ENCODE results near the gene ADAMTSL2.

Gene ADAMTSL2

GRCh38 chr9:133589454-133590227 lies 55.1 kb downstream of the ADAMTSL2 start:
- DNase-seq (ENCODE audit: low read depth), result no peak

DNA sequence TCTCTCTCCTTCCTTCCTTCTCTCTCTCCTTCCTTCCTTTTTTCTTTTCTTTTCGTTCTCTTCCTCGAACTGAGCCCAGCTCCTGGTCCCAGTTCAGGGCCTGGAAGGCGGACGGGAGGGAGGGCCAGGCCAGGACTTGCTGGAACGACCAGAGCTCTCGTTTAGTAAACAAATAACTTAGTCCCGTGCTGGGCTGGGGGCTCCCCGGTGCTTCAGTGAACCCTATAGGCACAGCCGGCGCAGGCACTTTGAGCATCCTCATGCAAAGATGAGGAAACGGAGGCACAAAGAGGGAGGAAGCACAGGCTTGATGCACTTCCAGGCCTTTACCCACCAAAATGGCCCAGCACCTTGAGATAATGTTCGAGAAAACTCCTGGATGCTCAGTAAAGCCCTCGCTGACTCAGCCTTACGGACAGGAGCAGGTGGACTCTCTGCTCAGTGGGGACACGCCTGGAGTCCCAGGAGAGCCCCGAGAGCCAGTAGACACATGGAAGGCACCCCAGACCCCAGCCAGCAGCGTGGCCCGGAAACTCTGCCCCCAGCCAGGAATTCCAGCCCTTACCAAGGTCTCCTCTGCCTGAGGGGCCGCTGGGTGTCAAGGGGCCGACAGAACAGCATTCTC lies 55.8 kb downstream of the ADAMTSL2 start:
- no peak for DNase-seq (ENCODE audit: low read depth)

GRCh38 chr9:133591116-133591910 lies 56.8 kb downstream of the ADAMTSL2 start:
- no peak for DNase-seq (ENCODE audit: low read depth)

- no peak for DNase-seq (ENCODE audit: low read depth)
These were observed 57.5 kb downstream of the ADAMTSL2 start for GRCh38 chr9:133591985-133592384.

- DNase-seq (ENCODE audit: low read depth), result no peak
These were observed 58.4 kb downstream of the ADAMTSL2 start for GRCh38 chr9:133592731-133593409.

GRCh38 chr9:133593587-133594253 lies 59.2 kb downstream of the ADAMTSL2 start:
- DNase-seq (ENCODE audit: low read depth), result no peak

DNA sequence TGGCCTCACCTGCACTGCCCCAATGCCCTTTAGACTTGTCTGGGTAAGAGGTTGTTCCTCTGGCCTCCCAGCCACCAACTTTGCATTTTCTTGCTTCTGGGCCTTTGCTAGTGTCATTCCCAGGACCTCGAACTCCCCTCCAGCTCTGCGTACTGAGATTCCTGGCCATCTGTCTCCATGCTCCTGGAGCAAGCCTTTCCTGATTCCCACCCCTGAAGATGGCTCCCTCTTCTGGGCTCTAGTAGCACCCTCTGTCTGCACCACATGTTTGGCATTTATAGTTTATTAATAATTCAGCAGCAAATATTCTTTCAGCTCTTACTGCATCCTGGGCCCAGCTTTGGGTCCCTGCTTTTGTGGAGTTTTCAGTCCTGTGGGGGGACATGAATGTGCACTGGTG lies 59.8 kb downstream of the ADAMTSL2 start:
- no peak for DNase-seq (ENCODE audit: low read depth)

- no peak for DNase-seq (ENCODE audit: low read depth)
These were observed 61.4 kb downstream of the ADAMTSL2 start for GRCh38 chr9:133595910-133596309.

DNA sequence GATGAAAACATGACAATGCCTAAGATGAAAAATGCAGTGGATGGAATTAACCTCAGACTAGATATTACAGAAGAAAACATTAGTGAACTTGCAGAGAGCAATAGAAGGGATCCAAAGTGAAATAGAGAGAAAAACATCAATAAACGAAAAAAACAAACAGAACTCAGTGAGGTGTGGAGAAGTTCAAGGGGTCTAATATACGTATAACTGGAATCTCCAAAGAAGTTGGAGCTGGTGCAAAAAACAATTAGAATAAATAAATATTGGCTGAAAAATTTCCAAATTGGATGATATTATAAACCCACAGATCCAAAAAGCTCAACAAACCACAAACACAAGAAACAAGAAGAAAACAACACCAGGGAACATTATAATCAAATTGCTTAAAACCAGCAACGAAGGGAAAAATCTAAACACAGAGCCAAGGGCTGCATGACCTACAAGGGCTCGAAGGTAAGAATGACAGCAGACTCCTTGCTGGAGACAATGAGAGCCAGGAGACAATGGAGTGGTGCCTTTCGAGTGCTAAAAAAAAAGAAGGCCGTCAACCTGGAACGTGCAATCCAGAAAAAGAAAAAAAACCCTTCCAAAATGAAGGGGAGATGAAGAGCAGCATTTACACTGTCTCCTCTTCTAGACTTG lies 62.9 kb downstream of the ADAMTSL2 start:
- no peak for DNase-seq (ENCODE audit: low read depth)

- no peak for DNase-seq (ENCODE audit: low read depth)
These were observed 64.5 kb downstream of the ADAMTSL2 start for GRCh38 chr9:133598978-133599377.

GRCh38 chr9:133599470-133600173 lies 65.1 kb downstream of the ADAMTSL2 start:
- no peak for DNase-seq (ENCODE audit: low read depth)

- no peak for DNase-seq (ENCODE audit: low read depth)
These were observed 66.2 kb downstream of the ADAMTSL2 start for GRCh38 chr9:133600739-133601138.

DNA sequence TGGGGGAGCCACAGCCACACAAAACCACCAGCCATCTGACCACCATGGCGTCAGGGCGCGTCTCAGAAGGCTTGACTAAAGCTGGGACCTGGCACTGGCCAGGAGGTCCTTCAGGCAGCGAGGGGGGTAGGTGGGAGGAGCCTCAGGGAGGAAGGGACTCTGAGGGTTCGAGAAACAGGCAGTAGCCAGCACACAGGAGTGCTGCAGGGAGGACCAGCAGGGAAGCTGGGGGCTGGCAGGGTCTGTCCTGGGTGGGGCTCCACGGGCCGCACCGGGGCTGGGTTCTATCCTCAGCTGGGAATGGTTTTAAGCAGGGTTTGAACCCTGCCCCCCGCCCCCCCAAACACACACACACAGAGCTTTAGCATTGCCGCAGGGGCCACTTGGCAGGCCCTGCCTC lies 67.2 kb downstream of the ADAMTSL2 start:
- DNase-seq (ENCODE audit: low read depth), result no peak

DNA sequence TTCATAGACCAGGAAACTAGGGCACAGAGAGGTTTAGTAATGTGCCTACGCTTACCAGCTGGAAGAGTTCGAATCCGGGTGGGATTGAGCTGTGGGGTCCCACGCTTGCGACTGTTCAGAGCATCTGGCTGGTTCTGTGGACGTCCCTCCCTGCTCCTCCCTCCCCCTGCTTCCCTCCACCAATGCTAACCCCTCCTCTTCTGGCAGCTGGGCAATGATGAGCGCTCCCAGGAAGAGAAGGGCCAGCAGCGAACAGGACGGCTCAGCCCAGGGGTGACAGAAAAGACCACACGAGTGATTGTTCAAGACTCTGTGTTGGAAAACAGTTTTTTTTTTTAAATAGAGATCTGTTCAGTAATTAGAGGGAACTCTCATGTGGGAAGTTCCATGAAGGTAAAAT lies 67.8 kb downstream of the ADAMTSL2 start:
- DNase-seq (ENCODE audit: low read depth), result no peak

DNA sequence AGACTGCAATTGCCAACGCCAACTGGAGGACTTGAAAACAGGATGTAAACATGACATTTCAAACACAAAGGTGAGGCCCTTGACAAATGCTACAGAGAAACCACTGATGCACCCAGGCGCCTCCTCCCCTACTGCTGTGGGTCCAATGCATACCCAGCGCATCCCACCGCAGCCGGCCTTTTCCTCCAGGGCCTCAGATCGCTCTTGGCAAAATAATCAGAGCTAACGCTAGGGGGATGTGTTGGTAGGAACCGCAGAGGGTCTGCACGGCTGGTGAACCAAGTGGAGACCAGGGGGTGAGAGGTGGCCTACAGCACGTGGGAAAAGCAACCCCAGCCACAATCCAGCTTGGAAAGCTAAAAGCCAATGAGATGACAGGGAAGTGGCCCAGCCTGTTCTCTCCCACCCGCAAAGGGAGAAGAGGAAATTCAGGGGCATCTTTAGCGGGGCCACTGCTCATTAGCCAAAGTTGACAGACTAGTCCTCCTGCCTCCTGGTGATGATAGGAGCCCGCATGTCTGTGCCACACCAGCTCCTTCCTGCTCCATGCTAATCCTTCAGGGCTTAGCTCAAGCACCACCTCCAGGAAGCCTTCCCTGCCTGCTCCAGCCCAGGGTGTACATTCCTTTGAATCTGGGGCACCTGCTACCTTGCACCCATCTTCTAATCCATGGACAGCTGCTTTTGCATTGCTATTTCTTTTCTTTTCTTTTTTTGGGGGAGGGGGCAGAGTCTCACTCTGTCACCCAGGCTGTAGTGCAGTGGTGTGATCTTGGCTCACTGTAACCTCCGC lies 68.8 kb downstream of the ADAMTSL2 start:
- DNase-seq (ENCODE audit: low read depth), result no peak

DNA sequence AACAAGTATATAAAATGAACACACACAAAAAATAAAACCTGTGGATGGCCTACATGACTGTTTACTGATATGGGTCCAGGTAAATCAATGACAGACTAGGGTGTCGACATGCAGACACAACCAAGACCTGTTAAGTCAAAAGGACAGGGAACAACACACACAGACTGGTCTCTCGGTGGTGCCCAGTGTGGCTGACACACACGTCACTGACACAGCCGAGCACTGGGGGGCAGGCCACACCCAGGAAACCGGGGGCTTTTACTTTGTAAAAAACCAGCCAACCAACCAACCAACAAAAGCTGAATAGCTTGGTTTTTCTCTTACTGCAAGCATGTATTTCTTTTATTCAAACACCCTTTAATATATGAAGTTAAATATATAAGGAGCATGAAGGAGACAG lies 69.7 kb downstream of the ADAMTSL2 start:
- peak; percentile 12 for DNase-seq (ENCODE audit: low read depth)

GRCh38 chr9:133604856-133605255 lies 70.4 kb downstream of the ADAMTSL2 start:
- DNase-seq (ENCODE audit: low read depth), result no peak

DNA sequence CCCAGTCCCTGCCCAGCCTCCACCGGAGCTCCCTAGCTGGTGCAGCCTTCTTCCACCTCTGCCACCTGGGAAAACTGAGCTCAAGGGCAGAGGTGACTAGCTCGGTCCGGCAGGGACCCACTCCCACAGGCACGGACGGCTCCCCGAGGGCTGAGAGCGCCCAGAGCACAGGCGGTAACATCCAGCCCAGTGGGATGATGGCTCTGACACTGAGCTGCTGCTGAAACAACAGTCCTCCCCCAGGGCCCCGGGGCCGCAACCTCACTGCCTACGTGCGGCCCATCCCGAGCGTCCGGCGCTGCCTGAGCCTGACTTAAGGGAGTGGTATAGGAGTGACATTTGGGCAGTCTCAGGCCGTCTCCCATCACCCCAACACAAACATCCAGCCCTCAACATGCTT lies 70.9 kb downstream of the ADAMTSL2 start:
- no peak for DNase-seq (ENCODE audit: low read depth)

DNA sequence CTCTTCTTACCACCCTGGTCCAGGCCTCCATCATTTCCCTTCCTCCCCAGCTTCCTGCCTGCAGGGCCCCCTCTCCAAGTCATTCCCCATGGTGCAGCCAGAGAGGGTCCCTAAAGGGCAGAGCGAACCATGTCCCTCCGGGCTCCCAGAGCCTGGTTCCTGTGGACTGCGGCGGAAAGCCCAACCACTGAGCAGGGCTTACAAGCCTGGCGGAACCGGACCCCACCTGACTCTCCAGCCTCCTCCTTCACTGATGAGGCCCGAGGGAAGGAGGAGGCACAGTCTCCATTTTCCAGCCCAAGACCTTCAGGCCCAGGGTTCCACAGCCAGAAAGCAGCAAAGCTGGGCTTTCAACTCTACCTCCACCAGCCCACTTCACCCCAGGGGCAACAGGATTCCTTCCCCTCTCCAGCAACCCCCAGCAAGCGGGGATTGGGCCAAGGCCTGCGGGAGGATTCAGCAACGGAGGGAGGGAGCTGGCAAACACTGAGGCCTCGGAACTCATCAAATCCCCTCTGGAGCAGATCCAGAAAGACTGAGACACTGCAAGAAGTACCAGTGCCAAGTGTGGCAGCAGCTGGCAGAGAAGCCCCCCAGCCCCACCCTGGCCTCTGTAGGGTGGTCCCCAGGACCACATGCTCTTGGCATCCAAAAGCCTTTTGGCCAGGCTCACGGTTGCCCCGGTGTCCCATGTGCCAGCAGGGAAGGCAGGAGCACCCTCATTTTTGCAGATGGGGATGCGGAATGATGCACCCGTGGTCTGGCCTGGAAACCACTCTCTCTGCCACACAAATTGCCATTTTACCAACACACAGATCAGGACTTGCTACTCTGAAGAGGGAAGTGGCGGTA lies 71.6 kb downstream of the ADAMTSL2 start:
- DNase-seq (ENCODE audit: low read depth), result no peak
